Muscle of leg (tissue), 11 donors: ENCODE measurements around the gene DYNC2LI1. TPM values are rescaled to one million over a fixed set of nuclear protein-coding genes. Genes with fewer than 3 reads are reported as not detected.

Experiments used
- DNase-seq: peaks from one replicate; pipeline ENCODE4 v3.0.0; 2013
- H3K27ac ChIP-seq: one replicate; pipeline ENCODE4 v1.5.1; 2013; ENCODE audit warnings: mild to moderate bottlenecking, low read length, control low read depth
- H3K27me3 ChIP-seq: one replicate; pipeline ENCODE4 v1.6.1; 2013; ENCODE audit warnings: low read length; ENCODE audit not compliant: control insufficient read depth, insufficient read depth
- H3K36me3 ChIP-seq: one replicate; pipeline ENCODE4 v1.6.1; 2013; ENCODE audit warnings: low read length; ENCODE audit not compliant: control insufficient read depth, insufficient read depth
- H3K4me1 ChIP-seq: one replicate; pipeline ENCODE4 v1.6.1; 2013; ENCODE audit warnings: low read length; ENCODE audit not compliant: control insufficient read depth, insufficient read depth
- H3K4me3 ChIP-seq: one replicate; pipeline ENCODE4 v1.5.1; 2013; ENCODE audit warnings: low read length, control low read depth
- H3K9me3 ChIP-seq: replicated peaks from 2 replicates; pipeline ENCODE4 v1.6.1; 2013; ENCODE audit warnings: low read depth, low read length; ENCODE audit not compliant: control insufficient read depth
- WGBS: methylation state at CpG from one replicate; pipeline ENCODE4 v1.1.5; 2013; ENCODE audit warnings: missing lambda C conversion rate; ENCODE audit not compliant: insufficient coverage; 5-methylcytosine and 5-hydroxymethylcytosine counted together
- polyA plus RNA-seq, 8 donors: library from polyadenylated mRNA; unstranded; fragments of 120-200 nt; gene quantifications; one replicate each; pipeline versions ENCODE4 v1.2.1 to v1.2.3, GENCODE V29; 2013; ENCODE audit warnings: inconsistent platforms in 1 of 8, low replicate concordance in 1 of 8; ENCODE audit not compliant: insufficient read length in 8 of 8, insufficient read depth in 1 of 8
- total RNA-seq: library from RNA; stranded (reverse); fragments of 120-200 nt; gene quantifications from one replicate; pipeline ENCODE4 v1.2.4, GENCODE V29; 2013

Gene DYNC2LI1
- total and polyA plus RNA-seq, 9 donors = 14.9 to 22.3 (median 17.6) TPM

GRCh38 chr2:43788646-43789045, 14.8 kb downstream of the DYNC2LI1 start:
- Histone ChIP-seq H3K9me3 (no peaks in the 10 kb centered on the region), H3K27ac (no peak overlapping the region), H3K36me3 (peaks cover 16% of the 10 kb centered on the region), H3K27me3 (no peaks in the 10 kb centered on the region), H3K4me3 (no peak overlapping the region), H3K4me1 (no peaks in the 10 kb centered on the region)
- no peak for DNase-seq
- WGBS = no CpG with 5 or more reads among the region's 1 CpG

- Histone ChIP-seq H3K4me3 (no peak overlapping the region), H3K27ac (no peak overlapping the region), H3K4me1 (no peaks in the 10 kb centered on the region), H3K27me3 (no peaks in the 10 kb centered on the region), H3K36me3 (peaks cover 14% of the 10 kb centered on the region), H3K9me3 (no peaks in the 10 kb centered on the region)
- DNase-seq = no peak
- WGBS = no CpG with 5 or more reads among the region's 5 CpGs
Measured at GRCh38 chr2:43790147-43790546, 16.3 kb downstream of the DYNC2LI1 start.

GRCh38 chr2:43791035-43791765, 17.4 kb downstream of the DYNC2LI1 start:
- Histone ChIP-seq H3K4me1 (no peaks in the 10 kb centered on the region), H3K4me3 (no peak overlapping the region), H3K27me3 (no peaks in the 10 kb centered on the region), H3K9me3 (no peaks in the 10 kb centered on the region), H3K27ac (no peak overlapping the region), H3K36me3 (peaks cover 12% of the 10 kb centered on the region)
- 100% methylated on average over 1 of the region's 2 CpGs for WGBS
- DNase-seq = no peak

- peaks cover 14% of the 10 kb centered on the region for H3K36me3 ChIP-seq
Measured at GRCh38 chr2:43792653-43793052, 18.8 kb downstream of the DYNC2LI1 start.

GRCh38 chr2:43794956-43795355, 21.1 kb downstream of the DYNC2LI1 start:
- 100% methylated on average over 2 of the region's 9 CpGs for WGBS
- Histone ChIP-seq H3K4me1 (no peaks in the 10 kb centered on the region), H3K36me3 (peaks cover 7% of the 10 kb centered on the region), H3K27me3 (no peaks in the 10 kb centered on the region), H3K27ac (no peak overlapping the region), H3K9me3 (no peaks in the 10 kb centered on the region), H3K4me3 (no peak overlapping the region)
- DNase-seq = no peak

More at GRCh38 chr2:43792653-43793052, 18.8 kb downstream of the DYNC2LI1 start:
- no peak overlapping the region for H3K4me3 ChIP-seq
- H3K27me3 ChIP-seq = no peaks in the 10 kb centered on the region
- no peaks in the 10 kb centered on the region for H3K4me1 ChIP-seq
- no peaks in the 10 kb centered on the region for H3K9me3 ChIP-seq
- DNase-seq = no peak
- WGBS = no CpG with 5 or more reads among the region's 3 CpGs
- no peak overlapping the region for H3K27ac ChIP-seq

- peaks cover 6% of the 10 kb centered on the region for H3K36me3 ChIP-seq
- no peaks in the 10 kb centered on the region for H3K4me1 ChIP-seq
- DNase-seq = no peak
Measured at GRCh38 chr2:43796206-43796605, 22.4 kb downstream of the DYNC2LI1 start.

GRCh38 chr2:43798300-43798699, 24.5 kb downstream of the DYNC2LI1 start:
- no peaks in the 10 kb centered on the region for H3K4me1 ChIP-seq
- no peaks in the 10 kb centered on the region for H3K9me3 ChIP-seq
- no peak overlapping the region for H3K27ac ChIP-seq
- H3K4me3 ChIP-seq = no peak overlapping the region
- no peak for DNase-seq
- no peaks in the 10 kb centered on the region for H3K27me3 ChIP-seq
- 50% methylated on average over 1 of the region's 4 CpGs for WGBS
- peaks cover 5% of the 10 kb centered on the region for H3K36me3 ChIP-seq

More at GRCh38 chr2:43796206-43796605, 22.4 kb downstream of the DYNC2LI1 start:
- Histone ChIP-seq H3K27me3 (no peaks in the 10 kb centered on the region), H3K4me3 (no peak overlapping the region), H3K27ac (no peak overlapping the region), H3K9me3 (no peaks in the 10 kb centered on the region)
- WGBS = no CpG with 5 or more reads among the region's 1 CpG

GRCh38 chr2:43800894-43801293, 27.1 kb downstream of the DYNC2LI1 start:
- DNase-seq = no peak
- no peak overlapping the region for H3K27ac ChIP-seq
- H3K9me3 ChIP-seq = no peaks in the 10 kb centered on the region
- H3K4me1 ChIP-seq = no peaks in the 10 kb centered on the region
- no peaks in the 10 kb centered on the region for H3K27me3 ChIP-seq
- H3K4me3 ChIP-seq = no peak overlapping the region
- peaks cover 4% of the 10 kb centered on the region for H3K36me3 ChIP-seq

- Histone ChIP-seq H3K36me3 (peaks cover 3% of the 10 kb centered on the region), H3K27me3 (no peaks in the 10 kb centered on the region), H3K4me1 (no peaks in the 10 kb centered on the region), H3K27ac (no peak overlapping the region), H3K4me3 (no peak overlapping the region), H3K9me3 (no peaks in the 10 kb centered on the region)
- WGBS = no CpG with 5 or more reads among the region's 2 CpGs
- DNase-seq = no peak
Measured at GRCh38 chr2:43802135-43802534, 28.3 kb downstream of the DYNC2LI1 start.

- no peaks in the 10 kb centered on the region for H3K9me3 ChIP-seq
- no peak overlapping the region for H3K27ac ChIP-seq
- DNase-seq = no peak
- no peaks in the 10 kb centered on the region for H3K27me3 ChIP-seq
- no CpG with 5 or more reads among the region's 1 CpG for WGBS
- H3K4me1 ChIP-seq = no peaks in the 10 kb centered on the region
- no peak overlapping the region for H3K4me3 ChIP-seq
- H3K36me3 ChIP-seq = peaks cover 2% of the 10 kb centered on the region
Measured at GRCh38 chr2:43803113-43803512, 29.3 kb downstream of the DYNC2LI1 start.

GRCh38 chr2:43806719-43807031, 32.8 kb downstream of the DYNC2LI1 start:
- Histone ChIP-seq H3K27ac (no peak overlapping the region), H3K4me1 (no peaks in the 10 kb centered on the region), H3K36me3 (peaks cover 5% of the 10 kb centered on the region), H3K9me3 (no peaks in the 10 kb centered on the region), H3K27me3 (no peaks in the 10 kb centered on the region), H3K4me3 (no peak overlapping the region)
- no CpG with 5 or more reads among the region's 2 CpGs for WGBS
- no peak for DNase-seq
